22Rv1 (cell line): ENCODE results near the gene SCN1A.

Source experiments
- ZFX ChIP-seq: fragments of 450-650 bp; IDR thresholded peaks from 2 replicates; pipeline ENCODE4 v1.6.1; 2017; ENCODE audit warnings: antibody characterized with exemption, borderline replicate concordance
- TF ChIP-seq, protein P1 (sequence below): fragments of 450-650 bp; IDR thresholded peaks from 2 replicates; pipeline ENCODE4 v1.5.1; 2017; ENCODE audit warnings: mild to moderate bottlenecking

DNA sequence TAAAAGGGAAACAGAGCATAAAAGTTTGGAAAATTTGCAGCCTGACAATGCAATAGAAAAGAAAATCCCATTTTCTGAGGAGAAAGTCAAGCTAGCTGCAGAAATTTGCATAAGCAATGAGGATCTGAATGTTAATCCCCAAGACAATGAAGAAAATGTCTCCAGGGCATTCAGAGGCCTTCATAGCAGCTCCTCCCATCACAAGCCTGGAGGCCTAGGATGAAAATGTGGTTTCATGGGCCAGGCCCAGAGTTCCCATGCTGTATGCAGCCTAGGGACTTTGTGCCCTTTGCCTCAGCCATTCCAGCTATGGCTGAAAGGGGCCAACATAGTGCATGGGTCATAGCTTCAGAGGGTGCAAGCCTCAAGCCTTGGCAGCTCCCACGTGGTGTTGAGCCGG, 10.3 kb upstream of the SCN1A start:
- TF ChIP-seq, protein P1, sequence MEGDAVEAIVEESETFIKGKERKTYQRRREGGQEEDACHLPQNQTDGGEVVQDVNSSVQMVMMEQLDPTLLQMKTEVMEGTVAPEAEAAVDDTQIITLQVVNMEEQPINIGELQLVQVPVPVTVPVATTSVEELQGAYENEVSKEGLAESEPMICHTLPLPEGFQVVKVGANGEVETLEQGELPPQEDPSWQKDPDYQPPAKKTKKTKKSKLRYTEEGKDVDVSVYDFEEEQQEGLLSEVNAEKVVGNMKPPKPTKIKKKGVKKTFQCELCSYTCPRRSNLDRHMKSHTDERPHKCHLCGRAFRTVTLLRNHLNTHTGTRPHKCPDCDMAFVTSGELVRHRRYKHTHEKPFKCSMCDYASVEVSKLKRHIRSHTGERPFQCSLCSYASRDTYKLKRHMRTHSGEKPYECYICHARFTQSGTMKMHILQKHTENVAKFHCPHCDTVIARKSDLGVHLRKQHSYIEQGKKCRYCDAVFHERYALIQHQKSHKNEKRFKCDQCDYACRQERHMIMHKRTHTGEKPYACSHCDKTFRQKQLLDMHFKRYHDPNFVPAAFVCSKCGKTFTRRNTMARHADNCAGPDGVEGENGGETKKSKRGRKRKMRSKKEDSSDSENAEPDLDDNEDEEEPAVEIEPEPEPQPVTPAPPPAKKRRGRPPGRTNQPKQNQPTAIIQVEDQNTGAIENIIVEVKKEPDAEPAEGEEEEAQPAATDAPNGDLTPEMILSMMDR, result no peak
- TF ChIP-seq ZFX, result no peak
